Panc1 (cell line): Measurements from ENCODE around the gene KIAA1755.

Experiments used
- CTCF ChIP-seq: fragments of 450-650 bp; IDR thresholded peaks from 2 replicates; pipeline ENCODE4 v1.5.1; 2017; ENCODE audit warnings: mild to moderate bottlenecking
- POLR2AphosphoS5 ChIP-seq: IDR thresholded peaks from 2 replicates; pipeline ENCODE4 v1.6.1; 2012; ENCODE audit warnings: mild to moderate bottlenecking, low read depth, low read length, moderate library complexity
- REST ChIP-seq, 2 experiments: IDR thresholded peaks; 2 replicates each; pipeline ENCODE4 v1.6.1; 2011 to 2012; ENCODE audit warnings: low read depth in 2 of 2, control low read depth in 1 of 2, low read length in 1 of 2, mild to moderate bottlenecking in 1 of 2, moderate library complexity in 1 of 2; ENCODE audit not compliant: insufficient read depth in 1 of 2

- TF ChIP-seq CTCF, result no peak
- no peak for TF ChIP-seq POLR2AphosphoS5
- TF ChIP-seq REST (IDR thresholded peaks at IDR 0.05; ENCODE audit: insufficient read depth in 1 of 2, low read depth in 2 of 2, low read length in 1 of 2), result no peak
Measured at GRCh38 chr20:38260378-38261053, at the start of gene KIAA1755.
